Bronchial epithelial cell (primary cell): Measurements from ENCODE around the gene TYMS. TPM values are rescaled to one million over a fixed set of nuclear protein-coding genes. Genes with fewer than 3 reads are reported as not detected.

Source experiments
- DNase-seq: peaks from one replicate; pipeline ENCODE4 v3.0.0-alpha.2; 2010; ENCODE audit warnings: low read depth
- FAIRE-seq: peaks from 2 replicates; lab custom pipeline; 2011; peaks lifted over from hg19 to GRCh38; lab: Jason Lieb, UNC
- H3K27me3 ChIP-seq: 2 replicates; pipeline ENCODE4 v1.5.1; 2011; ENCODE audit warnings: low read length; ENCODE audit not compliant: control insufficient read depth, insufficient read depth
- H3K36me3 ChIP-seq: 2 replicates; pipeline ENCODE4 v1.5.1; 2011; ENCODE audit warnings: low read length; ENCODE audit not compliant: control insufficient read depth, insufficient read depth
- H3K4me3 ChIP-seq: 2 replicates; pipeline ENCODE4 v1.5.1; 2011; ENCODE audit warnings: mild to moderate bottlenecking, low read depth, low read length, control low read depth
- total RNA-seq: library from RNA; depleted of rRNA; stranded (reverse); fragments of >200 nt; gene quantifications from 2 replicates; pipeline ENCODE4 v1.2.1, GENCODE V29; 2014
- TF ChIP-seq, protein P1 (sequence below): IDR thresholded peaks from 2 replicates; pipeline ENCODE4 v1.5.1; 2011; ENCODE audit warnings: mild to moderate bottlenecking, moderate library complexity, low read length, control low read depth, inconsistent platforms; ENCODE audit not compliant: insufficient read depth, severe bottlenecking

The TYMS gene
- total RNA-seq, 1 donor from 2014 or later = 5.5 TPM

DNA sequence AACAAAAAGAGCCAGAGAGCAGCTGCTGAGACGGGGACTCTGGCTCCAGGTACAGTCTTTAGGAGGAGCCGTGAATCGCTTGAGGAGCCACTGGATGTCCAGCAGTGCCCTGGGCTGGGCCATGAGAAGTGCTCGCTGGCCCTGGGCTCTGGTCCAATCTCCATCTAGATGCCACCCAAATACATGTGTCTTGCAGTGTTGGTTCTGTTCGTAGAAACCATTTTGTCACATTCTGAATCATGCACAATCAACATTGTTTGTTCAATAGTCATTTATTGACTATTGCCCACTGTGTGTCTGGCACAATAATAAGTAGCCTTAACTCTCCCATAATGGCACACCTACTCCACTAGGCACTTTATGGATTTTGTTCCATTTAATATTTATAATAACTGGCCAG is 26.1 kb downstream of the TYMS start:
- Histone ChIP-seq H3K36me3 (peaks cover 27% of the 10 kb centered on the region), H3K27me3 (no peaks in the 10 kb centered on the region), H3K4me3 (no peak overlapping the region)
- TF ChIP-seq, protein P1, sequence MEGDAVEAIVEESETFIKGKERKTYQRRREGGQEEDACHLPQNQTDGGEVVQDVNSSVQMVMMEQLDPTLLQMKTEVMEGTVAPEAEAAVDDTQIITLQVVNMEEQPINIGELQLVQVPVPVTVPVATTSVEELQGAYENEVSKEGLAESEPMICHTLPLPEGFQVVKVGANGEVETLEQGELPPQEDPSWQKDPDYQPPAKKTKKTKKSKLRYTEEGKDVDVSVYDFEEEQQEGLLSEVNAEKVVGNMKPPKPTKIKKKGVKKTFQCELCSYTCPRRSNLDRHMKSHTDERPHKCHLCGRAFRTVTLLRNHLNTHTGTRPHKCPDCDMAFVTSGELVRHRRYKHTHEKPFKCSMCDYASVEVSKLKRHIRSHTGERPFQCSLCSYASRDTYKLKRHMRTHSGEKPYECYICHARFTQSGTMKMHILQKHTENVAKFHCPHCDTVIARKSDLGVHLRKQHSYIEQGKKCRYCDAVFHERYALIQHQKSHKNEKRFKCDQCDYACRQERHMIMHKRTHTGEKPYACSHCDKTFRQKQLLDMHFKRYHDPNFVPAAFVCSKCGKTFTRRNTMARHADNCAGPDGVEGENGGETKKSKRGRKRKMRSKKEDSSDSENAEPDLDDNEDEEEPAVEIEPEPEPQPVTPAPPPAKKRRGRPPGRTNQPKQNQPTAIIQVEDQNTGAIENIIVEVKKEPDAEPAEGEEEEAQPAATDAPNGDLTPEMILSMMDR = no peak
- DNase-seq (no peak), FAIRE-seq (no peak)

DNA sequence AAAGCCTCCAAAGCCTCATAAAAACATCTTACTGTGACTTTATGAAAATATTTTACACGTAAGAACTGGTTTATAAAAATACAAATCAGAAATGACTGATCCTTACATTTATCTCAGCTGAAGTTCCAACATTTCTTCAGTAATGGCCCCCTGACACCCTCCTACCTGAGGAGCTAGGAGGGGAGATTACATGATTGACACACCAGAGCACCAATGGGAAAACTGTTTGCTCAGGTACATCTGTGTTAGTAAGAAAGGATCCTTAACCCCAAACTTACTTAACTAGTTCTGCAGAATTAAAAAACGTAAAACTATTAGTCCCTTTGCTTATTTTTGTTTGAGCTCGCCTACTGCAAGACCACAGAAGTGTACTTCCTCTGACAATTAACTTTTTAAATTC is 28.0 kb downstream of the TYMS start:
- no peak for FAIRE-seq
- Histone ChIP-seq H3K27me3 (no peaks in the 10 kb centered on the region), H3K4me3 (no peak overlapping the region), H3K36me3 (peaks cover 23% of the 10 kb centered on the region)
- TF ChIP-seq, protein P1 = no peak
- DNase-seq = peak; percentile 22

GRCh38 chr18:686339-687111 is 29.1 kb downstream of the TYMS start:
- H3K4me3 ChIP-seq = no peak overlapping the region
- FAIRE-seq (no peak), DNase-seq (no peak)
- H3K27me3 ChIP-seq = no peaks in the 10 kb centered on the region
- peaks cover 25% of the 10 kb centered on the region for H3K36me3 ChIP-seq
- TF ChIP-seq, protein P1 = no peak

- TF ChIP-seq, protein P1 = no peak
- H3K36me3 ChIP-seq = peaks cover 15% of the 10 kb centered on the region
- FAIRE-seq (no peak), DNase-seq (no peak)
- no peak overlapping the region for H3K4me3 ChIP-seq
- H3K27me3 ChIP-seq = no peaks in the 10 kb centered on the region
These were observed 30.9 kb downstream of the TYMS start for GRCh38 chr18:688323-688722.

DNA sequence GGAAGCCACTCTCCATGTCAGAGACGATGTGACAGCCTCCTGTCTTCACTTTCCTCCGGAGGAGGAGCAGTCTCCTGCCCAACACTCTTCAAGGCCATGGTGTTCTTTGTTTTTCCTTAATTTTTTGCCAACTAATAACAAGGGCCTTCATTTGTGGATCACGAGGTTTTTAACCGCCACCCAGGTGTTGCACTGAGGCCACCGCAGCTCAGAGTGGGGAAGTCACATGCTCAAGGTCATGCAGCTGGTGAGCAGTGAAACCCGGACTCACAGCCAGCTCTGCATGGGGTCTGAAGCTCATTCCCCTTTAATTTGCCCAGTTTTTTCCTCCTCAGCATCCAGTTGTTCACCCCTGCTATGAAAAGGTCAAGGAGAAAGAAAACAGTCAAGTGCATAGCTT is 35.4 kb downstream of the TYMS start:
- peaks cover 3% of the 10 kb centered on the region for H3K36me3 ChIP-seq
- DNase-seq (no peak), FAIRE-seq (no peak)
- H3K27me3 ChIP-seq = no peaks in the 10 kb centered on the region
- H3K4me3 ChIP-seq = no peak overlapping the region
- TF ChIP-seq, protein P1 = no peak
